Hindlimb muscle (tissue), 1 donor: ENCODE results near the gene WDR82. TPM values are rescaled to one million over a fixed set of nuclear protein-coding genes. Genes with fewer than 3 reads are reported as not detected.
A peak's percentile ranks its signal among the peaks of the same experiment; 100 is the strongest.
"Not testable (repeated sequence)": the region's sequence is repeated elsewhere in the genome, so short reads cannot be mapped to it uniquely, and the experiment has no call there.

Experiments
- DNase-seq: peaks from one replicate; pipeline ENCODE4 v3.0.0-alpha.2; 2013
- polyA plus RNA-seq: library from polyadenylated mRNA; unstranded; fragments of 120-200 nt; gene quantifications from one replicate; pipeline ENCODE4 v1.2.1, GENCODE V29; 2013; ENCODE audit not compliant: insufficient read length

The WDR82 gene
- polyA plus RNA-seq, 1 donor: 86.0 TPM

- DNase-seq: no peak
These were observed 10.2 kb upstream of the WDR82 start for GRCh38 chr3:52288674-52289073.

GRCh38 chr3:52286777-52287110, 8.3 kb upstream of the WDR82 start:
- no peak for DNase-seq

DNA sequence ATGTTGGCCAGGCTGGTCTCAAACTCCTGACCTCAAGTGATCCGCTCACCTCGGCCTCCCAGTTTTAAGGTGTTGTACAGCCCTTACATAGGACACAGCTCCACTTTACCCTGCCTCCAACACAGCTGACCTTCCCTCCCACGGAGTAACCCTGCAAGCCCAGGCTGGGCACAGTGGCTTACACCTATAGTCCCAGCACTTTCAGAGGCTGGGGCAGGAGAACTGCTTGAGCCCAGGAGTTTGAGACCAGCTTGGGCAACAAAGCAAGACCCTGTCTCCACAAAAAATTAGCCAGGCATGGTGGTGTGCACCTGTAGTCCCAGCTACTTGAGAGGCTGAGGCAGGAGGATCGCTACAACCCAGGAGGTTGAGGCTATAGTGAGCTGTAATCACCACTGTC, 5.6 kb upstream of the WDR82 start:
- DNase-seq: not testable (repeated sequence)

DNA sequence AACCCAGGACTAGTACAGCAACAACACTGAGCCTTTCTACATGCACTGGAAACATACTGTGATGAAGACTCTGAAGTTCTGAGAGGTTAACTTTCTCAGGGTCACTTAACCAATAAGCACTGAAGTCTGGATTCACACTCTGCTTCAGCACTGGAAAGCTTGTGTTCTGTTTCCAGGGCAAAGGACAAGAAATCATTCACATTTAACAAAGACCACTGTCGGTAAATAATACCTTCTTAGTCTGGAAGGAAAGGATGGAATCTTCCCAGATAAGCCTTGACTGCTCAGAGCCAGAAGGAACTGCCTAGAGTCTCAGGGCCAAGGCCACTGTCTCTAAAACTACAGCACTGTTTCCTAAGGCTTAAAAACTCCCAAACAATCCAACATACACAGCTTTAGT, 4.9 kb upstream of the WDR82 start:
- DNase-seq: no peak

DNA sequence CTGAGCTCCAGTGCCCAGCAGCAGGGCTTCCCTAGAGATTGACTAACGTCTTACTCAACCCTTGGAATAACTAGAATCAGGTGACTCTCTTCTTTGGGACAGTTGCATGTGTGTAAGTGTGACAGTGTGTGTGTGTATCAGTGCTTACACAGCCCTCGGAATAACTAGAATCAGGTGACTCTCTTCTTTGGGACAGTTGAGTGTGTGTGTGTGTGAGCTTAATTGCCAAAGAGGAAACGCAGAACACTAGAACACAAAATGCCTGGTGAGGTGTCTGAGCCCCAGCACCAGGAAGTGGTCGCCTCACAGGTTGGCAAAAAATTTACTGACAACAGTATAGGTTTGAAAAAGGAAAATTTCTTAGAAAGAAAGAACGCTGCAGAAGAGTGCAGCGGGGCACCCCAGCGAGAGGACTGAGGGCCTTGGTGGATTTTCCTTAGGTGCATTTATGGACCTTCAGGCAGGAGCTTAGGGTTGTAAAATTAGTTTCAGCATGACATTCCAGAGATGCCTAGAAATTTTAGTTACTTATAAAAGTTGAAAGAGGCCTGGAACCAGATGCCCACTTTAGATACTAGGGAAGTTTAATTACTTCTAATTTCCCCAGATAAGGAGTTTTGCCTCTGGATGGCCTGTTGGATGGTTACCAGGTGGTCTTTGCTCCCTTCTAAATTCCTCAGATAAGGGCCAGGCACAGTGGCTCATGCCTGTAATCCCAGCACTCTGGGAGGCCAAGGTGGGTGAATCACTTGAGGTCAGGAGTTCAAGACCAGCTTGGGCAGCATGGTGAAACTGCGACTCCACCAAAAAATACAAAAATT, 3.7 kb upstream of the WDR82 start:
- no peak for DNase-seq

GRCh38 chr3:52280050-52280461, 1.6 kb upstream of the WDR82 start:
- DNase-seq: peak; percentile 59

- no peak for DNase-seq
These were observed 1.1 kb upstream of the WDR82 start for GRCh38 chr3:52279596-52279995.

GRCh38 chr3:52277972-52278509, 408 bp downstream of the WDR82 start:
- no peak for DNase-seq

GRCh38 chr3:52277071-52277964, 1.1 kb downstream of the WDR82 start:
- peak; percentile 60 for DNase-seq

DNA sequence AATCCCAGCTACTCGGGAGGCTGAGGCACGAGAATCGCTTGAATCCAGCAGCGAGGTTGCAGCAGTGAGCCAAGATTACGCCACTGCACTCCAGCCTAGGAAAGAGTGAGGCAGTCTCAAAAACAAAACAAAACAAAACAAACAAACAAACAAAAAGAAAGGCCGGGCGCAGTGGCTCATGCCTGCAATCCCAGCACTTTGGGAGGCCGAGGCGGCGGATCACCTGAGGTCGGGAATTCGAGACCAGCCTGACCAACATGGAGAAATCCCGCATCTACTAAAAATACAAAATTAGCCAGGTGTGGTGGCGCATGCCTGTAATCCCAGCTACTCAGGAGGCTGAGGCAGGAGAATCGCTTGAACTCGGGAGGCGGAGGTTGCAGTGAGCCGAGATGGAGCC, 3.7 kb downstream of the WDR82 start:
- DNase-seq: not testable (repeated sequence)

DNA sequence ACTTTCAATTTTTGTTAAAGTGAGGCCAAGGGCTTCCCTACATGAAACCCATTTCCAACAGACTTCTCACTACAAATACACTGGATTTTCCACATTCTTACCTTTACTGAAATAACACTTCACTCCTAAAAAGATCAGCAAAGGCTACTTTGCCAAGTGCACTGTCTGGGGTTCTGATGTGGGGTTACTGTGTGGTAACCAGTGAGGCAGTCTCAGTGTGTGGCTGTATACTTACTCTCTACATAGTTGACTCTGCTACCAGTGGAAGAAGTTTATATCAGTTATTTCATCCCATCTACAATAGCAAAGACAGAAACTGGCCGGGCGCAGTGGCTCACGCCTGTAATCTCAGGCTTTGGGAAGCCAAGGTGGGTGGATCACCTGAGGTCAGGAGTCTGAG, 5.6 kb downstream of the WDR82 start:
- DNase-seq: no peak

DNA sequence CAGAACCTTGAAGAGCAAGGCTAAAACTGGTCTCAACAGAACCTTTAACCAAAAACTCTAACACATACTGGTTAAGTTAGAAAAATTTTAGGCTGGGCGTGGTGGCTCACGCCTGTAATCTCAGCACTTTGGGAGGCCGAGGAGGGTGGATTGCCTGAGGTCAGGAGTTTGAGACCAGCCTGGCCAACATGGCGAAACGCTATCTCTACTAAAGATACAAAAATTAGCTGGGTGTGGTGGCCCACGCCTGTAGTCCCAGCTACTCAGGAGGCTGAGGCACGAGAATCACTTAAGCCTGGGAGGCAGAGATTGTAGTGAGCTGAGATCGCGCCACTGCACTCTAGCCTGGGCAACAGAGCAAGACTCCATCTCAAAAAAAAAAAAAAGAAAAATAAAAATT, 6.3 kb downstream of the WDR82 start:
- DNase-seq: not testable (repeated sequence)

DNA sequence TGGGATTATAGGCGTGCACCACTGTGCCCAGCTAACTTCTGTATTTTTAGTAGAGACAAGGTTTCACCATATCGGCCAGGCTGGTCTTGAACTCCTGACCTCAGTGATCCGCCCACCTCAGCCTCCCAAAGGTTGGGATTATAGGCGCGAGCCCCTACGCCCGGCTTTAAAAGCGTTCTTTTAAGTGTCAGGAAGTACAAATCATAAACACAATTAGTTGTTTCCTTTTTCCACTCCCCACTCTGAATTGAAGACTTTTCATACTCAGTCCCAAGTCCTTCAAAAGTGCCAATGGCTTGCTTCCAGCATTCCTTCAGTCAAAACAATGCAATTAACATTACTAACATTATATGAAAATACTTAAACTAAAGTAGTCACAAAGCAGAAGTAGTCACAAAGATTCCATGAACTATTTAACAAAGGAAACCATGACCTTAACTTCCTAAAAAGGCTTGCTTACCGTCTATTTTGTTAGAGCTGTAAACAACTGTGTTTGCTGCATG, 8.1 kb downstream of the WDR82 start:
- DNase-seq: no peak

DNA sequence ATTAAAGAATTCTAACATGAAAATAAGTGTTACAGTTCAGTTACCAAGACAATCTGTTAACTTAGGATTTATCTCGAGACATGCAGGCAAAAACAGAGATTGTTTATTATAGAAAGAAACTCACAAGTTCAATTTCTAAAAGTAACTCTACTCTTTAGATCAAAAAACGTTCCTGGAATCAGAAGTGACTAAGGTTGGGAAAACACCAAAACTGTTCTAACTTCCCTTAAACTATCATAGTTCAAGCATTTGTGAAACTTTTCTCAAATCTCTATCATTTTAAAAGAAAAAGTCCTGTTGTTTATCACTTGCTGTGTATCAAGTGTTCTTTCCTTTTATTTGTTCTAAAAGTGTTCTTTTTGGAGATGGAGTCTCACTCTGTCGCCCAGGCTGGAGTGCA, 8.7 kb downstream of the WDR82 start:
- DNase-seq: no peak

DNA sequence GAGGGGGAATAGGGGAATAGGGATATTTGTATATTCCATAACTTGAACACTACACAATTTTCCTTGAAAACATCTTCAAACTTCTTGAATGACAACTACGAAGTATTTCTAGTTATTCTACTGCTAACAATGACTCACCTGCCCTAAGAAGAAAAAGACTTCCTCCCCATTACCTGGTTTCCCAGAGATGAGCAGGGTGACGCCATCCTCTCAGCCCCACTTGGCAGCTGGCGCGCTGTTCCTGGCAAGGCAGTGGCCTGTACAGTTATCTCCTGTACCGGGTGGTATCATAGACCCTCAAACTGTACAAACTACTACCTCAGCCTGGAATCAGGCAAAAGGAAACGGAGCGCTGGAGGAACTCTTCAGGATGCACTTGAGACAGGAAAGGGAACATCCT, 10.4 kb downstream of the WDR82 start:
- no peak for DNase-seq

DNA sequence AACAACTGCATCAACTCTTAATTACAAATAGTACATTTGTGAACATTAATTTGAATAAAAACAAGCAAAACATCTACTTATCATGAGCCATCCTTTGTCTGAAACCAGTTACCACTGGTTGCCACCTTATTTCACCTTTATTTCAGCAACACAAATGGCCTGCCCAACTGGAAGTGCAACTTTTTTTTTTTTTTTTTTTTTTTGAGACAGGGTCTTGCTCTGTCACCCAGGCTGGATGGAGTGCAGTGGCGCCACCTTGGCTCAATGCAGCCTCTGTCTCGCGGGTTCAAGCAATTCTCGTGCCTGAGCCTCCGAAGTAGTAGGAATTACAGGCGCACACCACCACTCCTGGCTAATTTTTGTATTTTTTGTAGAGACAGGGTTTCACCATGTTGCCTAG, 13.1 kb downstream of the WDR82 start:
- DNase-seq: no peak

DNA sequence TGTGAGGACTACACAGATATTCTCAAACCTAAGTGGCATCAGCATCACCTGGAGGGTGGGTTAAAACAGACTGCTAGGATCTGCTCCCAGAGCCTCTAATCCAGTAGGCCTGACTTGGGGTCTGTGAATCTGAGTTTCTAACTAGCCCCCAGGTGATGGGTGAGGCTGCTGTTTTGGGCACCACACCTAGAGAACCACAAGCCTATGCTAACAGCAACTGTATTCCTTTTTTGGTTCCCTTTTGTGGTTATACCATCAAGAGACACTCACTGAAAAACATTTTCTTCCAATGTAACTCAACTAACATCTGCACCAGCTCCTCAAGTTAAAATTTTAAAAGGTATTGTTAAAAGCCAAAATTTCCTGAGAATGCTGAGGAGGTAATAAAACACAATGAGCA, 16.0 kb downstream of the WDR82 start:
- DNase-seq: no peak

DNA sequence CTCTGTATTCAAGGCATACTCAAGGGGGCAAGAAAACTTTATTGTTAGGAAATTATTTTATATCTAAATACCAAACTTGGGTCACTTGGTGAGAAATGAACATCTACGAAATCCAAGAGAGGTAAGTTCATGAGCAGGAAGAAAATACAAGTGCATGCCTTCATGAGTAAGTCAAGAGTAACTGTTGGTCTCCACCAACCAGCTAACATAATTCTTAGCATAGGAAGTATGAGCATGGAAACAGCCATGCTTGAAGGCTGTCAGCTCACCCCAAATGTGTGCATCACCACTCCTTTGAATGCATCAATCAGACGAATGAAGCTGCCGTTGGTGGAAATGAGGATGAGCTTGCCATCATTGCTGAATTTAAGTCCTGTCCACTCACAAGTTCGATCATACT, 19.0 kb downstream of the WDR82 start:
- DNase-seq: no peak

DNA sequence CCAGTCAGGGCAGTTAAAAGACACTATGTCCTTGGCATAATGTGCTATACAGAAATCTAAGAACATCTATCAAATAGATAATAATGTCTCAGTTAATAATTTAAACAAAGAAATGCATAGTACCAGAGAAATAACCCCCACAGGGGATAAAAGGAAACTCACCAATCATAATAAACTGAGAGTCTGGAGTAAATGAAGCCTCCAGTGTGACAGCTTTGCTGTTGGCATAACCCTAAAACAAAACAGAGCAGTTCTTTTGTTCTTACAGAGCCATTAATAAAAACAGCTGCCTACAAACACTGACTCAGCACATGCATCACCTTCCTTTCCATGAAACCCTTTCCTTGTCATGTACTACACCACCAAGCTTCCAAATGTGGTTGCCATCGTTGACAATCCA, 19.4 kb downstream of the WDR82 start:
- DNase-seq: no peak

GRCh38 chr3:52257911-52258310, 20.5 kb downstream of the WDR82 start:
- DNase-seq: no peak

DNA sequence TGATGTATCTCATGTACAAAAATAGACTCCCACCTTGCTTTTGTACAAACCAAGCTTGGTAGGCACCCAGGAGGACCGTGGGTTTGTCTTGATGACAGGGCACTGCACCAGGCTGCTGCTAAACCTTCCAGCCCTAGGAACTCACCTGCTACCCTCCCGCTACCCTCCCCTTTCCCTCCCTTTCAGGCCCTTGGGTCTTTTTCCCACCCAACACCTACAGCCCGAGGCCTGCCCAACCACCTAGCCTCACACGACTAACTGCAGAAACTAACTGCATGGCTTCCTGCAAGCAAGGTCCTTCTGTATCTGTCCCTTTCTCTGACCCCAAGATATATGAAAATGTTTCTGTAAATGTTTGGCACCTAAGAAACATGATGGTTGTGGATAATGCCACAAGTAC, 21.8 kb downstream of the WDR82 start:
- DNase-seq: no peak

DNA sequence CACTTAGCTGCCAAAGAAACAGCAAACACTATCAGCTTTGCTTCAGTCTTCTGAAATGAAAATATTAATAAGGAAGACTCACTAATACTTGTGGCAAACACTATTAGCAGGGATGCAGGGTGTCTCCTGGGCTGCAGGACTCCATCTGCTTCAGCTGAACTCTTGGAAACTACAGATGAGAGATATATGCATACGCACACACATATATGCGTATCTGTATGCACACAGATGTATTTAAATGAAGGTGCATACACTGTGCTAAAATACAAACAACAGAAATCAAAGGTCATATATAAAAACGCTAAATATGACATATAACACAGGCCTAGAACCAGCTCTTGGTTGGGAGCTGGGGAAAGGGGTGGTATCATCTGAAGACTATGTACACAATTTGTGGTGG, 22.3 kb downstream of the WDR82 start:
- DNase-seq: no peak

DNA sequence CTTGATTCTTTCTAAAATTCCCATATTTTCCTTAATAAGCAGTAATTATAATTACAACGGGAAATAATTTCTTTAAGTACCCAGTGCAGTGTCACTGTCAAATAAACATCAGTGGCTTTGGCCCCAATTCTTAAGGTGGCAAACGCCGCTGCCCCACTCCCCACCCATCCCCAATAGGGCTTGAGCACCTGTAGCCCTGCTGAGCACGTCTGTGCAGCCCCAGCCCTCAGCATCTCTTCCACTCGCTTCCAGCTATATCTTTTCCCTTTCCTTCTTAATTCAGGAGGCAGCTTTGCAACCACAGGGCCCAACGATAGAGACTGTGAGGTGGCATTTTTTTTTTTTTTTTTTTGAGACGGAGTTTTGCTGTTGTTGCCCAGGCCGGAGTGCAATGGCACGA, 23.8 kb downstream of the WDR82 start:
- DNase-seq: no peak
